Neural progenitor cell (in vitro differentiated cells): ENCODE data around the gene CHEK2.

Source experiments
- EZH2 ChIP-seq: fragments of 200-600 bp; sonication (generic); IDR thresholded peaks from 2 replicates; pipeline ENCODE4 v1.6.1; 2017; ENCODE audit warnings: antibody characterized with exemption, mild to moderate bottlenecking, moderate library complexity
- EZH2phosphoT487 ChIP-seq: fragments of 200-600 bp; sonication (generic); IDR thresholded peaks from 2 replicates; pipeline ENCODE4 v1.6.1; 2017; ENCODE audit warnings: antibody characterized with exemption
- TF ChIP-seq, protein P1 (sequence below): fragments of 200-600 bp; sonication (generic); IDR thresholded peaks from 2 replicates; pipeline ENCODE4 v1.5.1; 2017; ENCODE audit warnings: antibody characterized with exemption, mild to moderate bottlenecking

DNA sequence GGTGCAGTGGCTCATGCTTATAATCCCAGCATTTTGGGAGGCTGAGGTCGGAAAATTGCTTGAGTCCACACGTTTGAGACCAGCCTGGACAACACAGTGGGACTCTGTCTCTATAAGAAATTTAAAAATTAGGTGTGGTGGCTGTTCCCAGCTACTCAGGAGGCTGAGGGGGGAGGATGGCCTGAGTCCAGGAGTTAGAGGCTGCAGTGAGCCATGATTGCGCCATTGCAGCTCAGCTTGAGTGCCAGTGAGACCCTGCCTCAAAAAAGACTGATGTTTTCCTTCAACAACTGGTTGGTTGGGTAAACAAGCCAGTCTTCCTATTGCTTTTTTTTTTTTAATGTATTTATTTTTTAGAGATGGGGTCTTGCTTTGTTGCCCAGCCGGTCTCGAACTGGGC, 49.5 kb upstream of the CHEK2 start:
- TF ChIP-seq, protein P1, sequence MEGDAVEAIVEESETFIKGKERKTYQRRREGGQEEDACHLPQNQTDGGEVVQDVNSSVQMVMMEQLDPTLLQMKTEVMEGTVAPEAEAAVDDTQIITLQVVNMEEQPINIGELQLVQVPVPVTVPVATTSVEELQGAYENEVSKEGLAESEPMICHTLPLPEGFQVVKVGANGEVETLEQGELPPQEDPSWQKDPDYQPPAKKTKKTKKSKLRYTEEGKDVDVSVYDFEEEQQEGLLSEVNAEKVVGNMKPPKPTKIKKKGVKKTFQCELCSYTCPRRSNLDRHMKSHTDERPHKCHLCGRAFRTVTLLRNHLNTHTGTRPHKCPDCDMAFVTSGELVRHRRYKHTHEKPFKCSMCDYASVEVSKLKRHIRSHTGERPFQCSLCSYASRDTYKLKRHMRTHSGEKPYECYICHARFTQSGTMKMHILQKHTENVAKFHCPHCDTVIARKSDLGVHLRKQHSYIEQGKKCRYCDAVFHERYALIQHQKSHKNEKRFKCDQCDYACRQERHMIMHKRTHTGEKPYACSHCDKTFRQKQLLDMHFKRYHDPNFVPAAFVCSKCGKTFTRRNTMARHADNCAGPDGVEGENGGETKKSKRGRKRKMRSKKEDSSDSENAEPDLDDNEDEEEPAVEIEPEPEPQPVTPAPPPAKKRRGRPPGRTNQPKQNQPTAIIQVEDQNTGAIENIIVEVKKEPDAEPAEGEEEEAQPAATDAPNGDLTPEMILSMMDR, result no peak
- TF ChIP-seq EZH2 (no peak), EZH2phosphoT487 (no peak)
